ENCODE data around the gene RAB8A. TPM values are rescaled to one million over a fixed set of nuclear protein-coding genes. Genes with fewer than 3 reads are reported as not detected.

Gene RAB8A
- total RNA-seq: 10 to 100 TPM; 31.3 to 59.7 (median 35.6) TPM

DNA sequence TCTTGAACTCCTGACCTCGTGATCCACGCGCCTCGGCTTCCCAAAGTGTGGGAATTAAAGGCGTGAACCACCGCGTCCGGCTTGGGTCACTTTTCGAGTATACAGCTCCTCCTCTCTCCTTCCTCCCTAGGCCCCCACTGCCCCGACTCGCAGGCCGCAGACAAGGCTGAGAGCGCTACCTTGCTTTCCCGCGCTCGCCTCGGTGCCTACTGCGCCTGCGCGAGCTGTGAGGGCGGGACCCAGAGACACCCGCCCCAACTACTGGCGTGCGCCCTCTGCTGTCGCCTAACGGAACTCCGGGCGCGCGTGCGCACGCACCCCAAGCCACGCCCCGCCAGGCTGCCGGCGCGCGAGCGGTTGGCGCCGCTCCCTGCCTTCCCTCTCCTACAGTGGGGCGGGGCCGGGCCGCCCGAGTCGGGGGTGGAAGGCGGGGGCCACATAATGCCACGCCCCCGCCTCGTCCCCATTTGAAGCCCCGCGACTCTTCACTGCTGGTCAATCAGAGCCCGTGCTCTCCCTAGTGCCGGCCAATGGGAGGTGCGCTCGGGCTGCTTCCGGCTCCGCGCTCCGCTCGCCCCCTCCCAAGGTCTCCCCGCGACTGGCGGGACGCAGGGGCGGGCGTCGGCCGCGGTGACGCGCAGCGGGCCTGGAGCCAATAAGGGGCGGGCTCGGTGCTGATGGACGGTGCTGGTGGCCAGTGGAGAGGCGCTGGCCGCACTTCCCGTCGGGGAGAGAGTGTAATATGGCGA lies at the start of gene RAB8A:
Gene RAB8A, plus strand, starts transcription at position 730 of the 749 bp plus-strand sequence. Its CDS starts 13 bp downstream, at position 743.
- TF ChIP-seq, protein P1, sequence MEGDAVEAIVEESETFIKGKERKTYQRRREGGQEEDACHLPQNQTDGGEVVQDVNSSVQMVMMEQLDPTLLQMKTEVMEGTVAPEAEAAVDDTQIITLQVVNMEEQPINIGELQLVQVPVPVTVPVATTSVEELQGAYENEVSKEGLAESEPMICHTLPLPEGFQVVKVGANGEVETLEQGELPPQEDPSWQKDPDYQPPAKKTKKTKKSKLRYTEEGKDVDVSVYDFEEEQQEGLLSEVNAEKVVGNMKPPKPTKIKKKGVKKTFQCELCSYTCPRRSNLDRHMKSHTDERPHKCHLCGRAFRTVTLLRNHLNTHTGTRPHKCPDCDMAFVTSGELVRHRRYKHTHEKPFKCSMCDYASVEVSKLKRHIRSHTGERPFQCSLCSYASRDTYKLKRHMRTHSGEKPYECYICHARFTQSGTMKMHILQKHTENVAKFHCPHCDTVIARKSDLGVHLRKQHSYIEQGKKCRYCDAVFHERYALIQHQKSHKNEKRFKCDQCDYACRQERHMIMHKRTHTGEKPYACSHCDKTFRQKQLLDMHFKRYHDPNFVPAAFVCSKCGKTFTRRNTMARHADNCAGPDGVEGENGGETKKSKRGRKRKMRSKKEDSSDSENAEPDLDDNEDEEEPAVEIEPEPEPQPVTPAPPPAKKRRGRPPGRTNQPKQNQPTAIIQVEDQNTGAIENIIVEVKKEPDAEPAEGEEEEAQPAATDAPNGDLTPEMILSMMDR (IDR thresholded peaks at IDR 0.05; ENCODE audit: low read depth): no peak

DNA sequence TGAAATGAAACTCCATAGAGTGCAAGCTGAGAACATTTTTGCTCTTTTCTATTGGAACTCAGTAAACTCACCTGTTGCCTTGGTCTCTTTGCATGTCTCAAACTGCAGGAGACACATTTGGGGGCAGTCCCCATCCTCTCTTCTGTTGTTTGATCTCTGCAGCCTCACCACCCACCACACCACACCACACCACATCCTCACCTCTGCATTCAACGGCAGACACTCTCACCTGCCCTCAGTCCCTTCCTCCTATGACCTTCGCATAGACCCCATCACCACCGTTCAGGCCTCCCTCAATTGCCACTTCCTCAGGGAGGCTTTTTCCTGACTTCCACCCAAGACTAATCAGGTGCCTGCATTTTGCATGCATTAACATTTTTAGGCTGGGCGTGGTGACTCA lies 49.7 kb upstream of the RAB8A start:
- TF ChIP-seq, protein P1 (IDR thresholded peaks at IDR 0.05; ENCODE audit: low read depth): no peak

DNA sequence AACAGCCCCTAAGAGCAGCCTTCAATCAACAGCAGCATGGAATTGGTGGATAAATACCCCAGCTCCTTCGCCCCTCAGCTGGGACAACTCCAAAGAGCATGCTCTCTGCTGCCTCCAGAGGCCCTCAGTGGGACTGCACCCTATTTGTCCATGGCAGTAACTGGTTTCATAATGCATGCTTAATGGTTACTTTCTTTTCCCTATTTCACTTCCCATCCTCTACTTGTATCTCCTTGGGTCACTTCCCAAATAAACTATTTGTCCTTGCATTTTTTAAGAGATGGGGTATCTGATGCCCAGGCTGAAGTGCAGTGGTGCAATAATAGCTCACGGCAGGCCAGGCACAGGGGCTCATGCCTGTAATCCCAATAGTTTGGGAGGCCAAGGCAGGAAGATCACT lies 48.9 kb upstream of the RAB8A start:
- TF ChIP-seq, protein P1 (IDR thresholded peaks at IDR 0.05; ENCODE audit: low read depth): no peak

DNA sequence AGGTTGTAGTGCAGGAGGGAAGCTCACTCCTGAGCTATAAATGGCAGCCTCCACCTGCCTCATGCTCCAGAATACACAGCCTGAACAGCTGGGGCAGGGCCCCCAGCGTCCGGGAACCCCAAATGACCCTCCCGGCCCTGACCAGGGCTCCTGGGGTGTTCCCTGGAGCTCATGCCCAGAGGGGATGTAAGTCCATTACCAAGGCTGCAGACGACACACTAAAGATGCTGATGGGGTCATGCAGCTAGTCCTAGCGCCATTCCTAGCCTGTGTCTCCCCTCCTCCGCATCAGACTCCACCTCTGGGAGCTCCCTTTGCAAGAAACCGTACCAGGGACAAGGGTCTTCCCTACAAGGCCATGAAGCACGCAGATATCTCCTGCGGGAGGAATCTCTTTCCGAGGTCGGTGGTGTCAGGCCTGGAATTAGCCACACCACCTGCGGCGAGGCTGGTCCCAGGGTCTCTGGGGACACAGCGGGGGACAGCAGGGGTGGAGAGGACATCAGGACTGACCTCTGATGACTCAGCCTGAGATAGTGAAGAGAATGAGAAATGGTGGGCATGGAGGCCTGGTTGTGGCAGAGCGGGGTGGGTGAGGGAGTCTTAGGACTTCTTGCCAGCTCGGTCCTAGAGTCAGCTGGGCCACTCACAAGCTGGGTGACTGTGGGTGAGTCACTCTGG lies 47.3 kb upstream of the RAB8A start:
- TF ChIP-seq, protein P1 (IDR thresholded peaks at IDR 0.05; ENCODE audit: low read depth): no peak

DNA sequence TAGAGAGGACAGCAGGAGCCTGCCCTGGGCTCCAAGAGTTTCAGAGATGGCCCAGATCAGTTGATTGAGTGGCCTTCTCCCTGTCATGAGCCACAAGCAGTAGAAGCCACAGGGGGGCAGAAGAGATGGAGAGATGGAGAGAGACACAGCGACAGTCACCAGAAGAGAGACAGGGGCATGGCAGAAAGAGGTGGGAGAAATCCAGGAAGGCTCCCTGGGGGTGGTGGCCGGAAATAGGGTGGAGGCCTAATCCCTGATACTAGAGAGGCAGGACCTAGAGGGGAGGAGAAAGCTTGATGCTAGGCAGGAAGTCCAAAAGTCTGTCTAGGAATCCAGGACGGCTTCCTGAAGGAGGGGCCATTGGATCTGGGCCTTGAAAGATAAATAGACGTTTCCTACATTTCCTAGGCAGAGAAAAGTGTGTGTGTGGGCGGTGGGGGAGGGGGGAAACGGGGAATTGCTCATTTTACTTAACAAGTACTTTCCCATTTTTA lies 45.0 kb upstream of the RAB8A start:
- TF ChIP-seq, protein P1 (IDR thresholded peaks at IDR 0.05; ENCODE audit: low read depth): no peak

DNA sequence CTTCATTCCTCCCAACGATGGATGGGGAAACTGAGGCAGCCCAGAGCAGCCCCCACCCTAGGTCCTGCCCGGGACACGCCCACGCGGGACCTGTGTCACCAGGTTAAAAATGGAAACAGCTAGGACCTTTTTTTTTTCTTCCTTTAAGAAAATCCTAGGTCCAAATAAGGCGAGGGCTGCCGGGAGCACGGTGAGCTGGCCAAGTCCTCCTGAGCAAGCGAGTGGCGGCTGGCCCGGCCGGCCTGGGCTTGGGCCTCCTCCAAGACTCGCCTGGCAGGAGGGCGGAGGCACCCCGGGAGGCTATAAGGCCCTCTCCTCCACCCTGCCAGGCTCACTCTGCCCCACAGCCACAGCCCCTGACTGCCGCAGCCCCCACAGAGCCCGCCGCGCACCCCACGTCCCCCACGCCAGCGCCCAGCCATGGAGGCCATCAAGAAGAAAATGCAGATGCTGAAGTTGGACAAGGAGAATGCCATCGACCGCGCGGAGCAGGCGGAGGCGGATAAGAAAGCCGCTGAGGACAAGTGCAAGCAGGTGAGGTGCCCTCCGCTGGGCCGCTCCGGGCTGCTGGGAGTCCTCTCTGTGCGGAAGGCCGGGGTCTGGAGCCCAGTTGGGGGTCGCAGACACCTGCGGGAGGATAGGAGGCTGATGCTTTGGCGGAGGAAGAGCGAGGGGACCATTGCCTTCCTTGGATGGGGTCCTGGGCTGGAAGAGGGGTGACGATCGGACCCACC lies 44.3 kb upstream of the RAB8A start:
- TF ChIP-seq, protein P1 (IDR thresholded peaks at IDR 0.05; ENCODE audit: low read depth): no peak
